Epithelial cell of esophagus (primary cell): ENCODE results near the gene PYGM.

Source experiments
- DNase-seq: peaks from one replicate; pipeline ENCODE4 v3.0.0; 2010; ENCODE audit warnings: low read depth
- H3K4me3 ChIP-seq: 2 replicates; pipeline ENCODE4 v1.5.1; 2011; ENCODE audit warnings: mild to moderate bottlenecking, low read length, control low read depth
- TF ChIP-seq, protein P1 (sequence below): IDR thresholded peaks from 2 replicates; pipeline ENCODE4 v1.5.1; 2011; ENCODE audit warnings: low read depth, mild to moderate bottlenecking, low read length, control low read depth, inconsistent platforms; ENCODE audit not compliant: insufficient read depth; ENCODE audit errors: missing control alignments

The PYGM gene

DNA sequence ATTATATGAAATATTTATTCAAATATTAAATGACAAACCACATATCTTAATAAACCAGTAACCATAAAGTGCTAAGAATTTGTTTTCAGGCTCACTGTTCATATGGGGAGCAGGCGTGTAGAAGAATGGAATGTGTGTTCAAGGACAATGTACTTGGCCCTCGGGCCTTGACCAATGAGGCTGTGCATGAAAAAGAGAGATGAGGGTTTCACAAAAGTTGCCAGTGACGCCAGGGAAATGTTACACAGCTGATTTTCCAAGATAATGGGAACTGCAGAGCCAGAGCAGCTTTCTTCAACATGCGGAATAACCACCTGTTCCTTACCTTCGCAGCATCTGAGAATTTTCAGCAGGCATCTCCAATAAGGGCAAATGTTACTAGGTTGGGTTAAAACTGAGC is 14.4 kb upstream of the PYGM start:
- TF ChIP-seq, protein P1, sequence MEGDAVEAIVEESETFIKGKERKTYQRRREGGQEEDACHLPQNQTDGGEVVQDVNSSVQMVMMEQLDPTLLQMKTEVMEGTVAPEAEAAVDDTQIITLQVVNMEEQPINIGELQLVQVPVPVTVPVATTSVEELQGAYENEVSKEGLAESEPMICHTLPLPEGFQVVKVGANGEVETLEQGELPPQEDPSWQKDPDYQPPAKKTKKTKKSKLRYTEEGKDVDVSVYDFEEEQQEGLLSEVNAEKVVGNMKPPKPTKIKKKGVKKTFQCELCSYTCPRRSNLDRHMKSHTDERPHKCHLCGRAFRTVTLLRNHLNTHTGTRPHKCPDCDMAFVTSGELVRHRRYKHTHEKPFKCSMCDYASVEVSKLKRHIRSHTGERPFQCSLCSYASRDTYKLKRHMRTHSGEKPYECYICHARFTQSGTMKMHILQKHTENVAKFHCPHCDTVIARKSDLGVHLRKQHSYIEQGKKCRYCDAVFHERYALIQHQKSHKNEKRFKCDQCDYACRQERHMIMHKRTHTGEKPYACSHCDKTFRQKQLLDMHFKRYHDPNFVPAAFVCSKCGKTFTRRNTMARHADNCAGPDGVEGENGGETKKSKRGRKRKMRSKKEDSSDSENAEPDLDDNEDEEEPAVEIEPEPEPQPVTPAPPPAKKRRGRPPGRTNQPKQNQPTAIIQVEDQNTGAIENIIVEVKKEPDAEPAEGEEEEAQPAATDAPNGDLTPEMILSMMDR: no peak
- no peak overlapping the region for H3K4me3 ChIP-seq
- DNase-seq: no peak

DNA sequence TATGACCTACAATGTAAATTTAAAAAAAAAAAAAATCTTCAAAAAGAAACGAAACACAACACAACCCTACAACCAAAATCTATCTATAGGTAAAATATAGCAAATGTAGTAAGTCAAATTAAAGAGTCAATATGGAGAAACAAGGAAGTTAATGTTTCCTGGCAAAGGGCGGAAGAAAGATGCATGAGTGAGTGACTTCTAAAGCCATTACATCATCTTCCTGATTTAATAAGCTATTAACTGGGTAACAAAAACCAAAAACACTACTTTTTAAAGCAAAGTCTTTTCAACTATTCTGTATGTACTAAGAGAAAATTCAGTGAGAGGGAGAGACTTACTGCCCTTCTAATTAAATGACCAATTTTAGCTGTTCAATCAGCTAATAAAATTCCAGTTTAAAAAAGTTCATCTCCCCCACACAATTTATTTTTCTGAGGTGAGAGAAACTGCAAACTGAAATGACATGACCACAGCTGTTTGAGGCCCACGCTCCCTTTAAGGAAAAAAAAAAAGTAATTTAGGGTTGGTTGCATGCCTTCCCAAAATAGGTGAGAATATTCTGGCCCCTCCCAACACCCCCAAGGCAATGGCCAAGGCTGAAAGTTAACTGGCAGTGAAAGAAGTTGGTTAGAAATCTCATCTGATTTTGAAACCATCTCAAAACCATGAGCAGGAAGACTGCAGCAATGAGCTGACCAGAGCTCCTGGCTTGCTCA is 12.7 kb upstream of the PYGM start:
- DNase-seq: no peak
- H3K4me3 ChIP-seq: no peak overlapping the region
- TF ChIP-seq, protein P1: no peak

DNA sequence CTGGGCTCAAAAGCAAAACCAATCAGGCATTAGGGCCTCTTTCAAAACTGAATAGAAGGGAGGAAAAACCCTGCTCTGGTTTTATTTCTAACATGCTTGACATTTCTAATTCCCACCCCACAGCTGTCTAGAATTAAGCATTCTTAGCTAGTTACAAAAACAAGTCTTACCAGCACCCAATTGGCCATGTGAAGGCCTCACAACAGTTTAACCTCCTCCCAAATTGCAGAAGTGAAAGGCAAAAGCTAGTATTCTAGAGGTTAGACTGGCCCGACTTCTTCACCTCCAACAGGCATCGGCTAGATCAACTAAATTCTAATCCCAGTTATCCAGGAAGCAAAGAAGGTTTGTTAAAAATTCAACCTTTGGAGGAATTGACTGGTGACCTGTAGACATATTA is 12.1 kb upstream of the PYGM start:
- DNase-seq: no peak
- TF ChIP-seq, protein P1: no peak
- H3K4me3 ChIP-seq: no peak overlapping the region

DNA sequence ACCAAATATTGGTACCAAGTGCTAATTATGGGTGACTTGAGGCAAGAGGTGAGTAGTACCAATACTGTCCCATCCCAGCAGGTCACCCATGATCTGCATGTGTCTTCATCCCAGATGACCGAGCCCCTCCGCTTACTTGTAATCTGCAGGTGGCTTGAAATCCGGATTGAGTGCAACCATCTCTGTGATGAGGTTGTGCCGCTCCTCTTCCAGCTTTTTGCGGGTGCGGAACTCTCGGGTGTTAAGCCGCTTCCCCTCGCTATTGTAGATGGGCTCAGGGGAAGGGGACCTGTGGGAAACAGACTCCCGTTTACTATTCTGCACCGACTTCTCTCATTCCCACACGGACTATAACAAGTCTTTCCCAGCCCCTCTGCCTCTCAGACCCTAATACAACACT is 10.3 kb upstream of the PYGM start:
- no peak for DNase-seq
- TF ChIP-seq, protein P1: no peak

DNA sequence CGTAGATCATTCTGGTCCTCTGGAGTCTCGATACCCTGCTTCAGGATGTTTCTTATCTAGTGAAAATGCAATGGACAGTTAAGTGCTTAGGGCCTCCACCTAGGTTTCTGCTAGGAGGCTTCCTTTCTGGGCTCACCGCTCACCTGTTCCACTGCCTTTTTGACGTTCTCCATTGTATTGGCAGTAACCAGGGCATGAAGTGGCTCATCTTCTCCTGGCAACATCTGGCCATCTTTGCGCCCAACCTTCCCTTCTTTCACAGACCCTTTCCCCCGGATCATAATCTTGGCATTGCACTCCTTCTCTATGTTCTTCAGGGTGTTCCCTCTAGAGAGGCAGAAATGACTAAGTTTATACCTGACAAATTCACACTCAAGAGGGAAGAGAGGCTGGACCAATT is 9.5 kb upstream of the PYGM start:
- DNase-seq: no peak
- TF ChIP-seq, protein P1: no peak
- no peak overlapping the region for H3K4me3 ChIP-seq

More for the DNA sequence above, 10.3 kb upstream of the PYGM start:
- no peak overlapping the region for H3K4me3 ChIP-seq

DNA sequence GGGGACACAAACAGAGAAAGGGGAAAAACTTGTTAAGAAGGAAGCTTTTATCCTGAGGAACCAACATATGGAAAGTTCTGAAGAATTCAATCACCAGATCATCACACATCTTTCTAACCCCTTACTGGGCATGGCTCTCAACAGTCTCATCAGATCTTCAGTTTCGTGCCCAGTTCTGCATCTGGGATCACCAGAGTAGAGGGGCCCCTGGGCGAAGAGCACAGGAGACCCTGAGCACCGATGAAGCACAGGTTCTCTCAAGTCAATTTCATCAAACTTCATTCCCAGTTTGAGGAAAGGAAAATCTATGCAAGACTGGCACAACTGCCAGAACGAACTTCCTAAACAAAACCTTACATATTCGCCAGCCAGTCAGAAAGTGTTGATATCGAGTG is 8.5 kb upstream of the PYGM start:
- DNase-seq: no peak
- H3K4me3 ChIP-seq: no peak overlapping the region

More for the DNA sequence above, 8.5 kb upstream of the PYGM start:
- TF ChIP-seq, protein P1: no peak
